Panc1 (cell line): ENCODE measurements around the gene SMIM7. TPM values are rescaled to one million over a fixed set of nuclear protein-coding genes. Genes with fewer than 3 reads are reported as not detected.

Experiments
- ATAC-seq: fragments of 200-7000 bp; cut with Tn5 transposase; 2 replicates; pipeline ENCODE4 v1.9.1; 2020; ENCODE audit warnings: mild to moderate bottlenecking, moderate library complexity
- BruUV-seq: library from RNA; stranded (reverse); fragments of 400-500 nt; replicated peaks from 2 replicates; lab custom pipeline; 2021; lab: Mats Ljungman, UMichigan
- CTCF ChIA-PET: fragments of 300-600 bp; sonication (Branson Sonifier 250); formaldehyde crosslinking; loops from one replicate; lab custom pipeline; 2022; ENCODE audit warnings: antibody characterized with exemption; lab: Charles Lee
- POLR2A ChIA-PET: fragments of 300-600 bp; sonication (Branson Sonifier 250); formaldehyde crosslinking; loops from one replicate; lab custom pipeline; 2022; ENCODE audit warnings: antibody characterized with exemption; lab: Charles Lee
- DNase-seq: peaks from one replicate; pipeline ENCODE4 v3.0.0-alpha.2; 2010; ENCODE audit warnings: low read depth, low spot score
- H3K27ac ChIP-seq: 2 replicates; pipeline ENCODE4 v1.5.1; 2011; ENCODE audit warnings: mild to moderate bottlenecking, low read length, inconsistent platforms
- H3K27me3 ChIP-seq: fragments of 200-500 bp; sonication (Bioruptor generic); 2 replicates; pipeline ENCODE4 v1.6.0; 2014; ENCODE audit warnings: low read length, inconsistent platforms; ENCODE audit not compliant: control insufficient read depth, insufficient read depth
- H3K36me3 ChIP-seq: fragments of 200-500 bp; sonication (Bioruptor generic); 2 replicates; pipeline ENCODE4 v1.5.1; 2014; ENCODE audit warnings: inconsistent platforms, mild to moderate bottlenecking, low read length, moderate library complexity; ENCODE audit not compliant: control insufficient read depth, insufficient read depth
- H3K4me1 ChIP-seq: 2 replicates; pipeline ENCODE4 v1.5.1; 2011; ENCODE audit warnings: inconsistent platforms, mild to moderate bottlenecking, low read length, moderate library complexity; ENCODE audit not compliant: control insufficient read depth, insufficient read depth
- H3K4me3 ChIP-seq, 2 experiments: 2 replicates each; pipeline ENCODE4 v1.5.1; 2011 to 2012; ENCODE audit warnings: low read depth in 2 of 2, low read length in 2 of 2, mild to moderate bottlenecking in 2 of 2, inconsistent platforms in 1 of 2, moderate library complexity in 1 of 2
- H3K9me3 ChIP-seq: fragments of 200-500 bp; sonication (Bioruptor generic); 2 replicates; pipeline ENCODE4 v1.5.1; 2014; ENCODE audit warnings: low read depth, mild to moderate bottlenecking, inconsistent platforms, low read length, moderate library complexity; ENCODE audit not compliant: control insufficient read depth, insufficient read depth
- POLR2AphosphoS5 ChIP-seq: IDR thresholded peaks from 2 replicates; pipeline ENCODE4 v1.6.1; 2012; ENCODE audit warnings: mild to moderate bottlenecking, low read depth, low read length, moderate library complexity
- REST ChIP-seq, 2 experiments: IDR thresholded peaks; 2 replicates each; pipeline ENCODE4 v1.6.1; 2011 to 2012; ENCODE audit warnings: low read depth in 2 of 2, control low read depth in 1 of 2, low read length in 1 of 2, mild to moderate bottlenecking in 1 of 2, moderate library complexity in 1 of 2; ENCODE audit not compliant: insufficient read depth in 1 of 2
- SIN3A ChIP-seq: IDR thresholded peaks from 2 replicates; pipeline ENCODE4 v1.6.1; 2012; ENCODE audit warnings: low read depth, mild to moderate bottlenecking, low read length, moderate library complexity, borderline replicate concordance; ENCODE audit not compliant: insufficient read depth
- TCF7L2 ChIP-seq: IDR thresholded peaks from 2 replicates; pipeline ENCODE4 v1.6.1; 2011; ENCODE audit warnings: mild to moderate bottlenecking, low read depth, low read length, inconsistent platforms
- in situ Hi-C: cut with HindIII; loops from 2 replicates; pipeline ENCODE4 v1.10.0; 2016; ENCODE audit warnings: low sequenced_read_pairs, low pct_unique_long_range_greater_than_20kb
- intact Hi-C: fragments of 100-400 bp; cut with micrococcal nuclease; formaldehyde crosslinking; loops from one replicate; pipeline ENCODE4 v1.10.0; 2022; ENCODE audit not compliant: unreplicated experiment
- total RNA-seq: library from RNA; stranded (reverse); gene quantifications from one replicate; pipeline ENCODE4 v1.2.1, GENCODE V29; 2021; ENCODE audit not compliant: unreplicated experiment
- TF ChIP-seq, protein P1 (sequence below): fragments of 450-650 bp; IDR thresholded peaks from 2 replicates; pipeline ENCODE4 v1.5.1; 2017; ENCODE audit warnings: mild to moderate bottlenecking

The SMIM7 gene
- total RNA-seq, 1 experiment from 2014 or later = 70.7 TPM

GRCh38 chr19:16605553-16605994 lies 54.4 kb downstream of the SMIM7 start:
- ATAC-seq = no peak
- H3K4me1 ChIP-seq = peaks cover 6% of the 10 kb centered on the region
- CTCF ChIA-PET = no interaction called here

GRCh38 chr19:16605115-16605514 lies 54.8 kb downstream of the SMIM7 start:
- ChIA-PET POLR2A (no interaction called here), CTCF (no interaction called here)
- Histone ChIP-seq H3K36me3 (no peaks in the 10 kb centered on the region), H3K4me1 (peaks cover 6% of the 10 kb centered on the region), H3K4me3 (no peak overlapping the region), H3K9me3 (no peaks in the 10 kb centered on the region), H3K27me3 (no peaks in the 10 kb centered on the region), H3K27ac (no peak overlapping the region)
- TF ChIP-seq POLR2AphosphoS5 (no peak), SIN3A (no peak), REST (IDR thresholded peaks at IDR 0.05; ENCODE audit: insufficient read depth in 1 of 2, low read depth in 2 of 2, low read length in 1 of 2) (no peak), TCF7L2 (no peak)
- TF ChIP-seq, protein P1, sequence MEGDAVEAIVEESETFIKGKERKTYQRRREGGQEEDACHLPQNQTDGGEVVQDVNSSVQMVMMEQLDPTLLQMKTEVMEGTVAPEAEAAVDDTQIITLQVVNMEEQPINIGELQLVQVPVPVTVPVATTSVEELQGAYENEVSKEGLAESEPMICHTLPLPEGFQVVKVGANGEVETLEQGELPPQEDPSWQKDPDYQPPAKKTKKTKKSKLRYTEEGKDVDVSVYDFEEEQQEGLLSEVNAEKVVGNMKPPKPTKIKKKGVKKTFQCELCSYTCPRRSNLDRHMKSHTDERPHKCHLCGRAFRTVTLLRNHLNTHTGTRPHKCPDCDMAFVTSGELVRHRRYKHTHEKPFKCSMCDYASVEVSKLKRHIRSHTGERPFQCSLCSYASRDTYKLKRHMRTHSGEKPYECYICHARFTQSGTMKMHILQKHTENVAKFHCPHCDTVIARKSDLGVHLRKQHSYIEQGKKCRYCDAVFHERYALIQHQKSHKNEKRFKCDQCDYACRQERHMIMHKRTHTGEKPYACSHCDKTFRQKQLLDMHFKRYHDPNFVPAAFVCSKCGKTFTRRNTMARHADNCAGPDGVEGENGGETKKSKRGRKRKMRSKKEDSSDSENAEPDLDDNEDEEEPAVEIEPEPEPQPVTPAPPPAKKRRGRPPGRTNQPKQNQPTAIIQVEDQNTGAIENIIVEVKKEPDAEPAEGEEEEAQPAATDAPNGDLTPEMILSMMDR = no peak
- DNase-seq = no peak
- ATAC-seq = no peak
- in situ Hi-C loops = no loop called here
- intact Hi-C loops = no loop called here
- no TSS peak for BruUV-seq

More at GRCh38 chr19:16605553-16605994, 54.4 kb downstream of the SMIM7 start:
- intact Hi-C loops (no loop called here), in situ Hi-C loops (no loop called here)
- no peak overlapping the region for H3K27ac ChIP-seq
- H3K4me3 ChIP-seq = no peak overlapping the region
- no peak for DNase-seq
- BruUV-seq = no TSS peak
- H3K9me3 ChIP-seq = no peaks in the 10 kb centered on the region
- POLR2A ChIA-PET = no interaction called here
- TF ChIP-seq SIN3A (no peak), REST (IDR thresholded peaks at IDR 0.05; ENCODE audit: insufficient read depth in 1 of 2, low read depth in 2 of 2, low read length in 1 of 2) (no peak), POLR2AphosphoS5 (no peak), TCF7L2 (no peak)
- TF ChIP-seq, protein P1 = no peak
- no peaks in the 10 kb centered on the region for H3K36me3 ChIP-seq
- H3K27me3 ChIP-seq = no peaks in the 10 kb centered on the region
